Measurements from ENCODE around the gene NKTR. TPM values are rescaled to one million over a fixed set of nuclear protein-coding genes. Genes with fewer than 3 reads are reported as not detected.

The NKTR gene
- total and polyA plus RNA-seq, 9 of the 15 experiments (the other 6 are each of a cell fraction or from before 2014, with no cell fraction given), result 19.7 to 123 (median 92.6) TPM

GRCh38 chr3:42683875-42684598, 83.6 kb downstream of the NKTR start (continued):
- 0 out of 2 replicates have a peak, but pooled peaks have one; percentile 18 for TF ChIP-seq LEF1 (IDR thresholded peaks at IDR 0.05)
- TF ChIP-seq ZNF655 (CRISPR knock-in tag; IDR thresholded peaks at IDR 0.05), result no peak
- TF ChIP-seq CC2D1A (IDR thresholded peaks at IDR 0.05), result no peak
- TF ChIP-seq GMEB1 (CRISPR knock-in tag; IDR thresholded peaks at IDR 0.05), result no peak
- TF ChIP-seq JUND (IDR thresholded peaks at IDR 0.05; ENCODE audit: borderline replicate concordance, low read depth, low read length), result peak; percentile 89
- TF ChIP-seq JUND (tag; IDR thresholded peaks at IDR 0.05; ENCODE audit: borderline replicate concordance, low read depth, low read length), result peak; percentile 77; the same call in 1 of the 3 replicates
- no peak for TF ChIP-seq NCOA6 (IDR thresholded peaks at IDR 0.05)
- no peak for TF ChIP-seq TARDBP (IDR thresholded peaks at IDR 0.05)
- TF ChIP-seq KLF16 (IDR thresholded peaks at IDR 0.05), result no peak
- peak; percentile 80 for TF ChIP-seq CEBPB (tag; IDR thresholded peaks at IDR 0.05)
- TF ChIP-seq PKNOX1 (IDR thresholded peaks at IDR 0.05), result peak; percentile 31
- 0 out of 4 replicates have a peak, but pooled peaks of 1 of the 2 experiments have one; percentile 20 for TF ChIP-seq HDAC1 (IDR thresholded peaks at IDR 0.05)
- peak in 1 of 2 experiments; percentile 27; a peak in 2 of 4 replicates for TF ChIP-seq NRF1 (conservative IDR thresholded peaks at IDR 0.05 in 1 of 2, IDR thresholded peaks at IDR 0.05 in 1 of 2)
- TF ChIP-seq ZNF124 (CRISPR knock-in tag; IDR thresholded peaks at IDR 0.05), result no peak
- no peak for TF ChIP-seq STAT5A (IDR thresholded peaks at IDR 0.05; ENCODE audit: borderline replicate concordance, low read length)
- TF ChIP-seq PURB (CRISPR knock-in tag; IDR thresholded peaks at IDR 0.05; ENCODE audit: low read depth), result no peak
- TF ChIP-seq BRCA1 (IDR thresholded peaks at IDR 0.05), result no peak
- TF ChIP-seq BRCA1 (CRISPR knock-in tag; IDR thresholded peaks at IDR 0.05), result no peak
- TF ChIP-seq CEBPG (CRISPR knock-in tag; IDR thresholded peaks at IDR 0.05), result peak; percentile 83
- TF ChIP-seq CEBPG (tag; conservative IDR thresholded peaks at IDR 0.05 in 1 of 2, IDR thresholded peaks at IDR 0.05 in 1 of 2), result peak; percentile 80 to 84
- TF ChIP-seq CREB1 (IDR thresholded peaks at IDR 0.05), result peak; percentile 60
- TF ChIP-seq CREB1 (CRISPR knock-in tag; IDR thresholded peaks at IDR 0.05), result no peak
- no peak for TF ChIP-seq ZNF324 (CRISPR knock-in tag; IDR thresholded peaks at IDR 0.05)
- TF ChIP-seq MEF2D (tag; conservative IDR thresholded peaks at IDR 0.05; ENCODE audit: low read depth), result 0 out of 2 replicates have a peak, but pooled peaks have one; percentile 23
- peak; percentile 45; the same call in 1 of the 2 replicates for TF ChIP-seq MAFK (IDR thresholded peaks at IDR 0.05; ENCODE audit: low read length)
- TF ChIP-seq EGR1 (conservative IDR thresholded peaks at IDR 0.05), result peak; percentile 79
- no peak for TF ChIP-seq SRSF3 (IDR thresholded peaks at IDR 0.05; ENCODE audit: insufficient read depth, low read length)
- TF ChIP-seq SLC30A9 (CRISPR knock-in tag; IDR thresholded peaks at IDR 0.05), result no peak

All from K562 (cell line).